Osteocyte (in vitro differentiated cells): ENCODE data around the gene MAP4K2. TPM values are rescaled to one million over a fixed set of nuclear protein-coding genes. Genes with fewer than 3 reads are reported as not detected.

Source experiments
- DNase-seq: peaks from one replicate; pipeline ENCODE4 v3.0.0; 2021; ENCODE audit warnings: mixed read lengths; ENCODE audit not compliant: unreplicated experiment; ENCODE audit errors: extremely low spot score
- H3K27ac Mint-ChIP-seq: one replicate; pipeline ENCODE4 v1.8.0; 2021; ENCODE audit warnings: mild to moderate bottlenecking, mixed read lengths; ENCODE audit not compliant: unreplicated experiment
- H3K27me3 Mint-ChIP-seq: one replicate; pipeline ENCODE4 v1.8.0; 2021; ENCODE audit warnings: mixed read lengths; ENCODE audit not compliant: unreplicated experiment
- H3K36me3 Mint-ChIP-seq: one replicate; pipeline ENCODE4 v1.8.0; 2021; ENCODE audit warnings: mixed read lengths; ENCODE audit not compliant: unreplicated experiment
- H3K4me1 Mint-ChIP-seq: one replicate; pipeline ENCODE4 v1.8.0; 2021; ENCODE audit warnings: mixed read lengths; ENCODE audit not compliant: unreplicated experiment
- H3K4me3 Mint-ChIP-seq: one replicate; pipeline ENCODE4 v1.8.0; 2021; ENCODE audit warnings: mild to moderate bottlenecking, moderate library complexity, mixed read lengths; ENCODE audit not compliant: unreplicated experiment
- H3K9me3 Mint-ChIP-seq: one replicate; pipeline ENCODE4 v1.8.0; 2021; ENCODE audit warnings: mixed read lengths; ENCODE audit not compliant: unreplicated experiment
- total RNA-seq: library from RNA; stranded (reverse); gene quantifications from 2 replicates; pipeline ENCODE4 v1.2.1, GENCODE V29; 2021
- TF ChIP-seq, protein P1 (sequence below): fragments of 200-600 bp; sonication (generic); IDR thresholded peaks from 2 replicates; pipeline ENCODE4 v1.5.0; 2021; ENCODE audit warnings: antibody characterized with exemption, mild to moderate bottlenecking, moderate library complexity

The MAP4K2 gene
- total RNA-seq, 1 donor from 2014 or later, result 16.0 TPM

DNA sequence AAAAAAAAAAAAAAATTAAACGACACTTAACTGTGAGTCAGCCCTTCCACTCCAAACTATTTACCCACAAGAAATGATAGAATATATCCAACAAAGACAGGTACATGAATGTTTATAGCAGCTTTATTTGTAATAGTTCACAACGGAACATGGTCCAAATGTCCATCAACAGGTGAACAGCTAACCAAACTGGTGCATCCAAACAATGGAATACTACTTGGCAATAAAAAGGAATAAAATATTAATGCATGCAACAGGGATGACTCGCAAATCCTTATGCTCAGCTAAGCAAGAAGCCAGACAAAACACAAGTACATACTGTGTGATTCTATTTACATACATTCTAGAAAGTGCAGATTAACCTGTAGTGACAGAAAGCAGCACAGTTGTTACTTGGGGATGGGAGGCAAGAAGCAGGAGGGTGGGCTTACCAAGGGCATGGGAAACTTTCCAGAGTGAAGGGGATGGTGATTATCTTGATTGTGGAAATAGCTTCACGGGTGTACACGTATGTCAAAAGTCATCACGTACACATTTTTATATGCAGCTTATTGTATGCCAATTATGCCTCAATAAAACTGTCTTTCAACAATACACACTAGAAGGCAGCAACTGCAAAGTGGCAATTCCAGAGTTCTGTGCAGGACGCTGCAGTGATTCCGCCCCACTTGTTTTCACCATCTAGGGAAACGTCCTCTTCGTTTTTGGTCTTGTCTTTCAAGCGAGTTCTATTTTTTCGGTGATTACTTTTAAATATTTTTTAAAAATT, 18.0 kb downstream of the MAP4K2 start:
- H3K27ac Mint-ChIP-seq, result no peak overlapping the region
- H3K4me3 Mint-ChIP-seq, result no peak overlapping the region
- peaks cover 4% of the 10 kb centered on the region for H3K36me3 Mint-ChIP-seq
- H3K9me3 Mint-ChIP-seq, result no peaks in the 10 kb centered on the region
- H3K4me1 Mint-ChIP-seq, result no peaks in the 10 kb centered on the region
- H3K27me3 Mint-ChIP-seq, result no peaks in the 10 kb centered on the region
- DNase-seq, result no peak
- TF ChIP-seq, protein P1, sequence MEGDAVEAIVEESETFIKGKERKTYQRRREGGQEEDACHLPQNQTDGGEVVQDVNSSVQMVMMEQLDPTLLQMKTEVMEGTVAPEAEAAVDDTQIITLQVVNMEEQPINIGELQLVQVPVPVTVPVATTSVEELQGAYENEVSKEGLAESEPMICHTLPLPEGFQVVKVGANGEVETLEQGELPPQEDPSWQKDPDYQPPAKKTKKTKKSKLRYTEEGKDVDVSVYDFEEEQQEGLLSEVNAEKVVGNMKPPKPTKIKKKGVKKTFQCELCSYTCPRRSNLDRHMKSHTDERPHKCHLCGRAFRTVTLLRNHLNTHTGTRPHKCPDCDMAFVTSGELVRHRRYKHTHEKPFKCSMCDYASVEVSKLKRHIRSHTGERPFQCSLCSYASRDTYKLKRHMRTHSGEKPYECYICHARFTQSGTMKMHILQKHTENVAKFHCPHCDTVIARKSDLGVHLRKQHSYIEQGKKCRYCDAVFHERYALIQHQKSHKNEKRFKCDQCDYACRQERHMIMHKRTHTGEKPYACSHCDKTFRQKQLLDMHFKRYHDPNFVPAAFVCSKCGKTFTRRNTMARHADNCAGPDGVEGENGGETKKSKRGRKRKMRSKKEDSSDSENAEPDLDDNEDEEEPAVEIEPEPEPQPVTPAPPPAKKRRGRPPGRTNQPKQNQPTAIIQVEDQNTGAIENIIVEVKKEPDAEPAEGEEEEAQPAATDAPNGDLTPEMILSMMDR, result no peak

DNA sequence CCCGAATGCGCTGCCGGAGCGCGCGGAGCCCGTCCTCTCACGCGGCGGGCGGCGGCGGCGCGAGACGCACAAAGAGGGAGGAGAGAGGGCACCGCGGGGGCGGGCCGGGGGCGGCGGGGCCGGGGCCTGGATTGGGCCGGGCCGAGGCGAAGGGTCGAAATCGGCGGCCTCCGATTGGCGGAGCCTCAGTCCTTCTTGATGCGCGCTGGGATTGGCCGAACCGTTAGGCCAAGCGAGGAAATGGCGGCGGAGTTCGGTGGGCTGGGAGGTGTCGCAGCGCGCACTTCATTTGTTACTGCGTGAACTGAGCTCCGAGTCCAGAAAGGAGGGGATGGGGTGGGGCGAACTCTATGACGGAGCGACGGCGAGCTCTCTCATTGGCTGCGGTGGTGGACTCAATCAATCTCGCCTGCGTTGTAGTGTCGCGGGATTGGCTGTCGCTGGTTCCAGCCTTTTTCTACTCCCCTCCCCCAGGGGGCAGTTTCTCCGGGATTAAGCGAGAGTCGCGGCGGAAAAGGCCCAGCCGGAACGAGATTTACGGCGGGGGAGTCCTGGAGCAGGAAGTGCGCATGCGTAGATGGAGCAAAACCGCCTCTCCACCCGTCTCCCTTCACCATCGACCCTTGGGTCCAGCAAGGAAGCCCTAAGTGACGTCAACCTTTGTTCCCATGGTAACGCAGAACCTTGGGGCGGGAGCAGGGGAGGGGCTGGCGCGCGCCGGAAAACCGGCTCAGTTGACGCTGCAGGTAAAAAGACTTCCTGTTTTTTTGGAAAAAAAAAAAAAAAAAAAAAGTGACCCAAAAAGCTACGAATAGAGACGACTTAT, 24.3 kb downstream of the MAP4K2 start, which contains the start of gene SF1:
TSS of gene SF1 (minus strand) at position 70 of the 826 bp plus-strand sequence. CDS start 150 bp downstream, outside the sequence.
- Mint-ChIP-seq H3K36me3 (peaks cover 29% of the 10 kb centered on the region), H3K27ac (peak within 1 kb of the TSS; percentile 99), H3K27me3 (no peaks in the 10 kb centered on the region), H3K9me3 (no peaks in the 10 kb centered on the region), H3K4me3 (peak within 1 kb of the TSS; percentile 84), H3K4me1 (peaks cover 31% of the 10 kb centered on the region)
- TF ChIP-seq, protein P1, result no peak
- peak; percentile 100 for DNase-seq

DNA sequence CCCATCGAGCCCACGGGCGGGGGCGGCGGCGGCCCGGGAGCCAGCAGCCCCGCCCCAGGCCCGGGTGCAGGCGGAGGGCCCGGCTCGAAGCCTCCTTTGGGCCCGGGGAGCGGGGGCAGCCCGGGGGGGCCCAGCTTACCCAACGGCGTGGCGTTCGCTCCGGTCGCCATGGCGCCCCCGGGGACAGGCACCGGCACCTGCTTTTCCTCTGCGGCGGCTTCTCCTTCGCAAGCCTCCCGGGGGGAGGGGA, 24.9 kb downstream of the MAP4K2 start:
- H3K9me3 Mint-ChIP-seq, result no peaks in the 10 kb centered on the region
- H3K4me1 Mint-ChIP-seq, result peaks cover 31% of the 10 kb centered on the region
- H3K36me3 Mint-ChIP-seq, result peaks cover 33% of the 10 kb centered on the region
- no peak overlapping the region for H3K27ac Mint-ChIP-seq
- no peak for DNase-seq
- no peaks in the 10 kb centered on the region for H3K27me3 Mint-ChIP-seq
- H3K4me3 Mint-ChIP-seq, result peak overlapping the region; percentile 84
- TF ChIP-seq, protein P1, result no peak

DNA sequence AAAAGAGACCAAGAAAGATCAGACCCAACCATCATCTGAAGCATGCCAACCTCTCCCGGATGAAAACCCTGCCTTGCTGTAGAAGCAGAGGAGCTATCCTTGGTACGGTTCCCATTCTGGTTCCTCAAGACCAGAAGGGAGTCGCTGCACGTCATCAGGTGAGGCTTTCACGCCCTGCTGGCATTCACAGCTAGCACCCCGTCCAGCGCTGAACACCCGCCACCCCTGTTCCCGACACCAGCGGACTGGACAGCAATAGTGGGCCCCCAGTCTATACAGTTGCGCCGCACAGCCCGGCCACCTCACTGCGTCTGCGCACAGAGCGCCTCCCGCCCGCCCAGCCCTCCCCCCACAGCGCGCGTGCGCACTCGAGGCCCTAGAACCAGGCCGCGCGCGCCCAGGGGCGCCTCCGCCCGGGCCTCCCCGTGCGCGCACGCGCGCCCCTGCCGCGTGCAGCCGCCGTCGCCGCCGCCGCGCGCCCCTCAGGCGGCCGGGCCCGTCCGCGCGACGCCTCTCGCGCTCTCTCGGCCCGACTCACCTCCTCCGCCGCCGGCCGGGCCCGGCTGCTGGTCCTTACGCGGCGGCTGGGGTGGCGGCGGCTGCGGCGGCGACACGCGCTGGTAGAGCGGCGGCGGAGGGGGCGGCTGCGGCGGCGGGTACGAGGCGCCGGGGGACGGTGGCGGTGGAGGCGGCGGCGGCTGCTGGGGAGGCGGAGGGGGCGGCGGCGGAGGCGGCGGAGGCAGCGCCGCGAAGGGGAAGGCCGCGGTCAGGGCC, 25.4 kb downstream of the MAP4K2 start:
- peak; percentile 93 for DNase-seq
- TF ChIP-seq, protein P1, result no peak
- no peaks in the 10 kb centered on the region for H3K27me3 Mint-ChIP-seq
- peak overlapping the region; percentile 81 for H3K4me3 Mint-ChIP-seq
- H3K9me3 Mint-ChIP-seq, result no peaks in the 10 kb centered on the region
- peak overlapping the region; percentile 70 for H3K27ac Mint-ChIP-seq
- H3K36me3 Mint-ChIP-seq, result peaks cover 37% of the 10 kb centered on the region
- peaks cover 31% of the 10 kb centered on the region for H3K4me1 Mint-ChIP-seq
